H1 (cell line): ENCODE data around the gene ZNF442. TPM values are rescaled to one million over a fixed set of nuclear protein-coding genes. Genes with fewer than 3 reads are reported as not detected.
"Not testable (repeated sequence)": the region's sequence is repeated elsewhere in the genome, so short reads cannot be mapped to it uniquely, and the experiment has no call there.

ENCODE experiments used
- CTCF ChIA-PET: fragments of 300-600 bp; sonication (Branson Sonifier 250); formaldehyde crosslinking; loops from one replicate; lab custom pipeline; 2021; ENCODE audit not compliant: partially characterized antibody; lab: Charles Lee
- POLR2A ChIA-PET: fragments of 300-600 bp; sonication (Branson Sonifier 250); formaldehyde crosslinking; loops from one replicate; lab custom pipeline; 2021; ENCODE audit warnings: inconsistent platforms; ENCODE audit not compliant: partially characterized antibody; lab: Charles Lee
- DNase-seq, 2 experiments: peaks; one replicate each; pipeline versions ENCODE4 v3.0.0 to v3.0.0-alpha.2; 2010 to 2022; ENCODE audit warnings: low spot score in 2 of 2, low read depth in 1 of 2, mixed read lengths in 1 of 2
- FAIRE-seq: peaks from 2 replicates; lab custom pipeline; 2011; peaks lifted over from hg19 to GRCh38; lab: Jason Lieb, UNC
- H2AFZ ChIP-seq: 2 replicates; pipeline ENCODE4 v1.8.1; 2012; ENCODE audit warnings: low read length, inconsistent platforms
- H2AK5ac ChIP-seq: 2 replicates; pipeline ENCODE4 v1.6.1; 2013; ENCODE audit warnings: low read depth, low read length
- H2BK120ac ChIP-seq: replicated peaks from 2 replicates; pipeline ENCODE3; 2013; ENCODE audit warnings: low read depth, low read length, inconsistent platforms
- H2BK12ac ChIP-seq: 2 replicates; pipeline ENCODE4 v1.6.1; 2013; ENCODE audit warnings: low read depth, low read length
- H2BK15ac ChIP-seq: 2 replicates; pipeline ENCODE4 v1.6.1; 2013; ENCODE audit warnings: low read length
- H2BK20ac ChIP-seq: 2 replicates; pipeline ENCODE4 v1.6.1; 2013; ENCODE audit warnings: low read length
- H2BK5ac ChIP-seq: 2 replicates; pipeline ENCODE4 v1.6.1; 2013; ENCODE audit warnings: low read depth, low read length
- H3K14ac ChIP-seq: 2 replicates; pipeline ENCODE4 v1.6.1; 2013; ENCODE audit warnings: inconsistent platforms; ENCODE audit not compliant: insufficient read length
- H3K18ac ChIP-seq: 2 replicates; pipeline ENCODE4 v1.6.1; 2013; ENCODE audit warnings: low read length; ENCODE audit errors: extremely low read depth
- H3K23ac ChIP-seq: 2 replicates; pipeline ENCODE4 v1.6.1; 2013; ENCODE audit warnings: inconsistent platforms; ENCODE audit not compliant: insufficient read length
- H3K23me2 ChIP-seq: 2 replicates; pipeline ENCODE4 v1.6.1; 2013; ENCODE audit warnings: low read depth, low read length
- H3K27ac ChIP-seq: 2 replicates; pipeline ENCODE4 v1.6.1; 2011; ENCODE audit warnings: low read depth, low read length, inconsistent platforms
- H3K27me3 ChIP-seq, 4 experiments: replicated peaks in 1 of 4; 1 replicate in 1 of 4; 2 replicates in 3 of 4; pipeline versions ENCODE4 v1.6.1 to v1.8.1; 2011 to 2013; ENCODE audit warnings: low read length in 3 of 4, mild to moderate bottlenecking in 3 of 4, inconsistent platforms in 2 of 4, mixed read lengths in 2 of 4, moderate library complexity in 1 of 4; ENCODE audit not compliant: control insufficient read depth in 3 of 4, insufficient read depth in 3 of 4; ENCODE audit errors: extremely low read depth in 1 of 4
- H3K36me3 ChIP-seq, 4 experiments: 2 replicates each; pipeline versions ENCODE4 v1.6.1 to v1.8.1; 2011 to 2013; ENCODE audit warnings: mild to moderate bottlenecking in 4 of 4, low read length in 3 of 4, moderate library complexity in 2 of 4, control low read depth in 1 of 4, inconsistent platforms in 1 of 4; ENCODE audit not compliant: insufficient read depth in 4 of 4, control insufficient read depth in 2 of 4
- H3K4ac ChIP-seq: replicated peaks from 2 replicates; pipeline ENCODE3; 2013; ENCODE audit warnings: low read length, low read depth, mixed read lengths, inconsistent platforms; ENCODE audit not compliant: insufficient read length
- H3K4me1 ChIP-seq, 4 experiments: replicated peaks in 1 of 4; 1 replicate in 1 of 4; 2 replicates in 3 of 4; pipeline versions ENCODE4 v1.6.1 to v1.8.1; 2011 to 2013; ENCODE audit warnings: low read length in 3 of 4, inconsistent platforms in 2 of 4, mixed read lengths in 1 of 4; ENCODE audit not compliant: insufficient read depth in 4 of 4, control insufficient read depth in 3 of 4
- H3K4me2 ChIP-seq, 2 experiments: 2 replicates each; pipeline versions ENCODE4 v1.6.1 to v1.8.1; 2011 to 2013; ENCODE audit warnings: low read depth in 2 of 2, low read length in 2 of 2, control low read depth in 1 of 2, inconsistent platforms in 1 of 2, mild to moderate bottlenecking in 1 of 2; ENCODE audit not compliant: insufficient read depth in 1 of 2
- H3K4me3 ChIP-seq, 4 experiments: fragments of 200-600, 300-600 bp in 1 of 4; sonication (generic), shearing (Covaris generic), sonication (Bioruptor Twin) in 1 of 4; 2 replicates each; pipeline versions ENCODE4 v1.5.1 to v1.8.1; 2011 to 2016; ENCODE audit warnings: low read length in 4 of 4, low read depth in 3 of 4, control low read depth in 2 of 4, inconsistent platforms in 2 of 4, mild to moderate bottlenecking in 2 of 4, mixed read lengths in 1 of 4, moderate library complexity in 1 of 4; ENCODE audit not compliant: insufficient read depth in 2 of 4; ENCODE audit errors: extremely low read depth in 1 of 4
- H3K56ac ChIP-seq: replicated peaks from 2 replicates; pipeline ENCODE3; 2013; ENCODE audit warnings: low read depth, mild to moderate bottlenecking, mixed read lengths, low read length, inconsistent platforms; ENCODE audit not compliant: insufficient read length
- H3K79me1 ChIP-seq: 2 replicates; pipeline ENCODE4 v1.6.1; 2013; ENCODE audit warnings: low read depth, low read length, control low read depth
- H3K79me2 ChIP-seq, 2 experiments: 2 replicates each; pipeline versions ENCODE4 v1.6.1 to v1.8.1; 2012 to 2013; ENCODE audit warnings: low read length in 2 of 2, mild to moderate bottlenecking in 2 of 2, inconsistent platforms in 1 of 2; ENCODE audit not compliant: insufficient read depth in 2 of 2, control insufficient read depth in 1 of 2
- H3K9ac ChIP-seq, 4 experiments: replicated peaks in 1 of 4; 1 replicate in 1 of 4; 2 replicates in 3 of 4; pipeline versions ENCODE4 v1.6.1 to v1.8.1; 2011 to 2013; ENCODE audit warnings: low read depth in 3 of 4, low read length in 3 of 4, control low read depth in 2 of 4, mild to moderate bottlenecking in 2 of 4, moderate library complexity in 2 of 4, inconsistent platforms in 1 of 4; ENCODE audit errors: extremely low read depth in 1 of 4
- H3K9me3 ChIP-seq, 2 experiments: 2 replicates each; pipeline versions ENCODE4 v1.6.1 to v1.8.1; 2012 to 2013; ENCODE audit warnings: mild to moderate bottlenecking in 2 of 2, moderate library complexity in 2 of 2, control low read depth in 1 of 2, inconsistent platforms in 1 of 2, low read depth in 1 of 2, low read length in 1 of 2, mixed read lengths in 1 of 2; ENCODE audit not compliant: insufficient read depth in 2 of 2
- H4K20me1 ChIP-seq, 2 experiments: replicated peaks in 1 of 2; 2 replicates each; pipeline versions ENCODE3 to v1.8.1; 2011 to 2013; ENCODE audit warnings: inconsistent platforms in 2 of 2, low read length in 2 of 2, mild to moderate bottlenecking in 1 of 2; ENCODE audit not compliant: insufficient read depth in 2 of 2, control insufficient read depth in 1 of 2
- H4K5ac ChIP-seq: 2 replicates; pipeline ENCODE4 v1.6.1; 2013; ENCODE audit warnings: low read length, low read depth, mixed read lengths, inconsistent platforms; ENCODE audit not compliant: insufficient read length
- H4K8ac ChIP-seq: 2 replicates; pipeline ENCODE4 v1.8.0; 2013; ENCODE audit warnings: mild to moderate bottlenecking, moderate library complexity, low read length, inconsistent platforms; ENCODE audit not compliant: insufficient read depth; ENCODE audit errors: extremely low read depth
- H4K91ac ChIP-seq: replicated peaks from 2 replicates; pipeline ENCODE3; 2013; ENCODE audit warnings: low read length, mixed read lengths, inconsistent platforms; ENCODE audit not compliant: insufficient read length
- CTCF ChIP-seq, 3 experiments: IDR thresholded peaks; 1 replicate in 2 of 3; 2 replicates in 1 of 3; pipeline versions ENCODE4 v1.5.1 to v1.6.1; 2011; ENCODE audit warnings: low read length in 3 of 3, mild to moderate bottlenecking in 3 of 3, inconsistent platforms in 2 of 3, low read depth in 1 of 3, moderate library complexity in 1 of 3; ENCODE audit not compliant: insufficient read depth in 1 of 3; ENCODE audit errors: control extremely low read depth in 1 of 3
- KDM5A ChIP-seq: fragments of 200-600 bp; IDR thresholded peaks from 2 replicates; pipeline ENCODE4 v1.7.1; 2012; ENCODE audit warnings: mild to moderate bottlenecking, low read length, inconsistent platforms, mixed read lengths
- POU5F1 ChIP-seq: IDR thresholded peaks from 2 replicates; pipeline ENCODE4 v1.6.1; 2011; ENCODE audit warnings: low read depth, mild to moderate bottlenecking, low read length, moderate library complexity
- RAD21 ChIP-seq, 2 experiments: IDR thresholded peaks in 1 of 2; conservative IDR thresholded peaks in 1 of 2; 2 replicates each; pipeline ENCODE4 v1.6.1; 2011; ENCODE audit warnings: low read depth in 2 of 2, low read length in 2 of 2, improper control_type of control experiment in 1 of 2, inconsistent platforms in 1 of 2, mild to moderate bottlenecking in 1 of 2, moderate library complexity in 1 of 2
- SIN3A ChIP-seq, 2 experiments: IDR thresholded peaks in 1 of 2; conservative IDR thresholded peaks in 1 of 2; 2 replicates each; pipeline ENCODE4 v1.6.1; 2011 to 2012; ENCODE audit warnings: low read length in 2 of 2, improper control_type of control experiment in 1 of 2, low read depth in 1 of 2, mild to moderate bottlenecking in 1 of 2
- SIRT6 ChIP-seq: IDR thresholded peaks from one replicate; pipeline ENCODE4 v1.7.1; 2012; ENCODE audit warnings: low read length, inconsistent platforms
- TAF7 ChIP-seq: optimal IDR thresholded peaks from 2 replicates; pipeline ENCODE3; 2011; ENCODE audit warnings: low read depth, mild to moderate bottlenecking, inconsistent platforms, low read length, moderate library complexity, borderline replicate concordance
- TCF12 ChIP-seq: IDR thresholded peaks from 2 replicates; pipeline ENCODE4 v1.6.1; 2011; ENCODE audit warnings: low read depth, mild to moderate bottlenecking, low read length
- WGBS, 2 experiments: shearing (Covaris generic) in 1 of 2; methylation state at CpG; one replicate each; pipeline versions ENCODE4 v1.1.6 to v1.1.7; 2013 to 2015; ENCODE audit warnings: low lambda C conversion rate in 2 of 2, mixed read lengths in 2 of 2, inconsistent platforms in 1 of 2, low coverage in 1 of 2, missing lambda C conversion rate in 1 of 2; ENCODE audit not compliant: insufficient replicate concordance in 2 of 2, insufficient coverage in 1 of 2, insufficient read length in 1 of 2; ENCODE audit errors: extremely low coverage in 1 of 2, missing lambda C conversion rate in 1 of 2; 5-methylcytosine and 5-hydroxymethylcytosine counted together
- polyA plus RNA-seq, 7 experiments: library from polyadenylated mRNA; depleted of rRNA in 3 of 7; stranded (reverse) in 5 of 7; unstranded in 2 of 7; fragments of >200 nt in 5 of 7; fragments of 200-250 nt in 2 of 7; gene quantifications; 1 replicate in 5 of 7; 2 replicates in 1 of 7; 4 replicates in 1 of 7; pipeline versions ENCODE4 v1.2.1 to v1.2.3, GENCODE V29; 2011 to 2013; ENCODE audit warnings: missing spikeins in 2 of 7, mixed read lengths in 2 of 7
- total RNA-seq: library from RNA; stranded (reverse); fragmentation: NEBNext Ultra II Directional; extraction: Animal tissue kit (Norgen Biotek cat#: 25700); gene quantifications from 2 replicates; pipeline ENCODE4 v1.2.1, GENCODE V29; 2021

The ZNF442 gene
- total and polyA plus RNA-seq, 2 of the 8 experiments (the other 6 are each of a cell fraction or from before 2014, with no cell fraction given): 0.60 to 2.4 TPM

GRCh38 chr19:12364391-12365235, 870 bp downstream of the ZNF442 start (continued):
- TF ChIP-seq SIRT6 (no peak), SIN3A (conservative IDR thresholded peaks at IDR 0.05 in 1 of 2, IDR thresholded peaks at IDR 0.05 in 1 of 2; ENCODE audit: low read depth in 1 of 2, low read length in 2 of 2) (no peak), KDM5A (no peak), TAF7 (no peak), POU5F1 (no peak), CTCF (IDR thresholded peaks at IDR 0.05; ENCODE audit: control extremely low read depth in 1 of 3, insufficient read depth in 1 of 3, low read depth in 1 of 3, low read length in 3 of 3) (no peak), TCF12 (no peak), RAD21 (IDR thresholded peaks at IDR 0.05 in 1 of 2, conservative IDR thresholded peaks at IDR 0.05 in 1 of 2; ENCODE audit: low read depth in 2 of 2, low read length in 2 of 2) (no peak)

GRCh38 chr19:12362236-12362635, 3.2 kb downstream of the ZNF442 start:
- H2AFZ ChIP-seq, H2AK5ac ChIP-seq, CTCF ChIA-PET, H2BK15ac ChIP-seq, H3K27me3 ChIP-seq, H3K79me1 ChIP-seq, H3K9ac ChIP-seq, H3K14ac ChIP-seq, H3K18ac ChIP-seq, H3K56ac ChIP-seq, H4K20me1 ChIP-seq, H4K91ac ChIP-seq, H3K4ac ChIP-seq, H3K4me1 ChIP-seq, H2BK5ac ChIP-seq, H3K4me3 ChIP-seq, H2BK120ac ChIP-seq, FAIRE-seq, H3K79me2 ChIP-seq, H3K23me2 ChIP-seq, H4K8ac ChIP-seq, H3K4me2 ChIP-seq, H2BK12ac ChIP-seq, H4K5ac ChIP-seq, H3K36me3 ChIP-seq, H3K27ac ChIP-seq, H3K23ac ChIP-seq, H2BK20ac ChIP-seq, DNase-seq: not testable (repeated sequence)
- 92% methylated on average over 11 of the region's 30 CpGs; no CpG with 5 or more reads in 1 of the 2 experiments for WGBS, 2 experiments
- POLR2A ChIA-PET: interaction anchor here (0.7 kb wide), 1 partner anchor 134 kb away, joined by 3 read pairs; no protein-coding TSS in a partner anchor
- peaks cover 9 to 19% of the 10 kb centered on the region in 2 experiments for H3K9me3 ChIP-seq
